A549 (cell line): ENCODE results near the gene DIAPH1. TPM values are rescaled to one million over a fixed set of nuclear protein-coding genes. Genes with fewer than 3 reads are reported as not detected.
A peak's percentile ranks its signal among the peaks of the same experiment; 100 is the strongest.

Source experiments
- BCL3 ChIP-seq: fragments of >200 bp; sonication (Bioruptor Twin); formaldehyde crosslinking; IDR thresholded peaks from 3 replicates; pipeline ENCODE4 v1.6.1; 2016
- CBX8 ChIP-seq: fragments of 200-600 bp; sonication (generic); IDR thresholded peaks from 2 replicates; pipeline ENCODE4 v1.6.1; 2016
- CEBPB ChIP-seq, 2 experiments: fragments of >200 bp in 1 of 2; sonication (Bioruptor Twin) in 1 of 2; formaldehyde crosslinking in 1 of 2; IDR thresholded peaks; 2 replicates each; pipeline ENCODE4 v1.6.1; 2012 to 2016
- EP300 ChIP-seq, 2 experiments: fragments of >200 bp; sonication (Bioruptor Twin); formaldehyde crosslinking; IDR thresholded peaks; 2 replicates in 1 of 2; 3 replicates in 1 of 2; pipeline ENCODE4 v1.6.1; 2016 to 2017
- ESRRA ChIP-seq: fragments of 150-350 bp; IDR thresholded peaks from 2 replicates; pipeline ENCODE4 v1.6.1; 2014; ENCODE audit warnings: mild to moderate bottlenecking, low read length, borderline replicate concordance
- FOXS1 ChIP-seq: fragments of 250-450 bp; sonication (Bioruptor Pico); IDR thresholded peaks from 2 replicates; pipeline ENCODE4 v1.5.0; 2020; ENCODE audit warnings: mild to moderate bottlenecking, moderate library complexity
- HOXB5 ChIP-seq: fragments of 250-450 bp; sonication (Bioruptor Pico); IDR thresholded peaks from 2 replicates; pipeline ENCODE4 v1.5.0; 2020; ENCODE audit warnings: mild to moderate bottlenecking, moderate library complexity
- JUN ChIP-seq, 2 experiments: fragments of >200 bp; sonication (Bioruptor Twin); formaldehyde crosslinking; IDR thresholded peaks; 2 replicates in 1 of 2; 3 replicates in 1 of 2; pipeline ENCODE4 v1.6.1; 2016 to 2017
- JUNB ChIP-seq: fragments of >200 bp; sonication (Bioruptor Twin); formaldehyde crosslinking; IDR thresholded peaks from 2 replicates; pipeline ENCODE4 v1.6.1; 2016
- KDM1A ChIP-seq: fragments of 200-600 bp; sonication (generic); IDR thresholded peaks from 2 replicates; pipeline ENCODE4 v1.6.1; 2016; ENCODE audit warnings: low read depth, mild to moderate bottlenecking
- KDM5A ChIP-seq: fragments of 200-600 bp; sonication (generic); IDR thresholded peaks from 2 replicates; pipeline ENCODE4 v1.6.1; 2016; ENCODE audit warnings: antibody characterized with exemption, mild to moderate bottlenecking
- MAFK ChIP-seq: fragments of 450-650 bp; IDR thresholded peaks from 2 replicates; pipeline ENCODE4 v1.6.1; 2014; ENCODE audit not compliant: partially characterized antibody
- RAD21 ChIP-seq, 2 experiments: fragments of >200 bp in 1 of 2; sonication (Bioruptor Twin) in 1 of 2; formaldehyde crosslinking in 1 of 2; IDR thresholded peaks in 1 of 2; conservative IDR thresholded peaks in 1 of 2; 2 replicates in 1 of 2; 3 replicates in 1 of 2; pipeline ENCODE4 v1.6.1; 2012 to 2018; ENCODE audit warnings: inconsistent platforms in 1 of 2
- RCOR1 ChIP-seq: fragments of 150-350 bp; IDR thresholded peaks from 2 replicates; pipeline ENCODE4 v1.6.1; 2014; ENCODE audit warnings: antibody characterized with exemption, low read length, low read depth
- SMC3 ChIP-seq: fragments of >200 bp; sonication (Bioruptor Twin); formaldehyde crosslinking; IDR thresholded peaks from 3 replicates; pipeline ENCODE4 v1.6.1; 2018; ENCODE audit warnings: inconsistent platforms
- SREBF2 ChIP-seq: fragments of 450-650 bp; IDR thresholded peaks from 2 replicates; pipeline ENCODE4 v1.6.1; 2014; ENCODE audit warnings: mild to moderate bottlenecking, moderate library complexity
- TP53 ChIP-seq: fragments of 250-450 bp; sonication (Bioruptor Pico); IDR thresholded peaks from 2 replicates; pipeline ENCODE4 v1.5.0; 2021; ENCODE audit warnings: mild to moderate bottlenecking, moderate library complexity
- ZFP36 ChIP-seq: fragments of 450-650 bp; IDR thresholded peaks from 2 replicates; pipeline ENCODE4 v1.6.1; 2014; ENCODE audit warnings: borderline replicate concordance; ENCODE audit not compliant: partially characterized antibody
- ZSCAN20 ChIP-seq: fragments of 250-450 bp; sonication (Bioruptor Pico); IDR thresholded peaks from 2 replicates; pipeline ENCODE4 v1.8.0; 2022; ENCODE audit warnings: mild to moderate bottlenecking, moderate library complexity
- polyA plus RNA-seq, 4 experiments: library from polyadenylated mRNA; depleted of rRNA in 3 of 4; stranded (reverse); fragments of >200 nt; fragmentation: RNase III in 1 of 4; extraction: RNeasy Plus Mini Kit Qiagen cat#74134 plus additional on column Dnase treatment in 1 of 4; gene quantifications; 2 replicates in 3 of 4; 3 replicates in 1 of 4; pipeline ENCODE4 v1.2.3, GENCODE V29; 2011 to 2017
- TF ChIP-seq, protein P1 (sequence below): fragments of 450-650 bp; IDR thresholded peaks from 2 replicates; pipeline ENCODE4 v1.6.1; 2014; ENCODE audit warnings: antibody characterized with exemption
- TF ChIP-seq, protein P2 (sequence below): fragments of 250-450 bp; sonication (Bioruptor Pico); IDR thresholded peaks from 2 replicates; pipeline ENCODE4 v1.5.0; 2021; ENCODE audit warnings: mild to moderate bottlenecking, moderate library complexity, borderline replicate concordance
- TF ChIP-seq, protein P3 (sequence below): fragments of 200-600 bp; sonication (generic); IDR thresholded peaks from 2 replicates; pipeline ENCODE4 v1.6.1; 2016; ENCODE audit warnings: antibody characterized with exemption, mild to moderate bottlenecking, moderate library complexity
- TF ChIP-seq, protein P4 (sequence below): fragments of 150-350 bp; IDR thresholded peaks from 2 replicates; pipeline ENCODE4 v1.6.1; 2014; ENCODE audit warnings: low read depth, mild to moderate bottlenecking, low read length

DIAPH1 gene
- polyA plus RNA-seq, 2 of the 4 experiments (the other 2 are of a cell fraction): 53.4 to 59.8 TPM

DNA sequence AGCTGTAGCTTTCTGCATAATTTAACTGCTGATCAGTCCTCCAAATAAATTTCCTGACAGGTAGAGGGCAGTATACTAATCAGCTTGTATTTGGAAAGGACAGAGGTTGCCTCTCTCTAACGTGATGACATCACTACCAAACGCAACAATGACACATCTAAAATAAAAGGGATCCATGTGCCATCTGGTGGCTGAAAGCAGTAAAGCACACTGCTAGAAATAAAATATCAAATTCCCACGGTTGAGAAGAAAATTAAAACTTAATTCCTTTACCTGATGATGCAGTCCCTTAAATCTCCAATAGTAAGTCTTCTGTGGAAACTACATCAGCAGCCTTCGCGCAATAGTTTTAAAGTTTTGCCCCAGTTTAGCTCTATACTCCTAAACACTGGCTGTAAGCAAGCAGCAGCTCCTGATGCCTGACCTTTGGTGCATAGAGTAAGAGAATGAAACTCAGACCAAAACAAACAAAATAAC lies 54.5 kb downstream of the DIAPH1 start (continued):
- TF ChIP-seq FOXS1 (no peak), RAD21 (conservative IDR thresholded peaks at IDR 0.05 in 1 of 2, IDR thresholded peaks at IDR 0.05 in 1 of 2) (peak; percentile 55 to 69; a peak in 4 of 5 replicates), CEBPB (IDR thresholded peaks at IDR 0.05) (0 out of 4 replicates have a peak, but pooled peaks of 1 of the 2 experiments have one; percentile 48), ESRRA (no peak), KDM5A (no peak), ZSCAN20 (no peak), ZFP36 (no peak), SMC3 (peak; percentile 90), JUN (IDR thresholded peaks at IDR 0.05) (peak in 1 of 2 experiments; percentile 56; a peak in 1 of 5 replicates), RCOR1 (no peak), EP300 (IDR thresholded peaks at IDR 0.05) (no peak), HOXB5 (CRISPR knock-in tag) (no peak), KDM1A (no peak), SREBF2 (no peak), MAFK (peak; percentile 89), BCL3 (no peak), TP53 (no peak), CBX8 (no peak), JUNB (no peak)
- TF ChIP-seq, protein P1, sequence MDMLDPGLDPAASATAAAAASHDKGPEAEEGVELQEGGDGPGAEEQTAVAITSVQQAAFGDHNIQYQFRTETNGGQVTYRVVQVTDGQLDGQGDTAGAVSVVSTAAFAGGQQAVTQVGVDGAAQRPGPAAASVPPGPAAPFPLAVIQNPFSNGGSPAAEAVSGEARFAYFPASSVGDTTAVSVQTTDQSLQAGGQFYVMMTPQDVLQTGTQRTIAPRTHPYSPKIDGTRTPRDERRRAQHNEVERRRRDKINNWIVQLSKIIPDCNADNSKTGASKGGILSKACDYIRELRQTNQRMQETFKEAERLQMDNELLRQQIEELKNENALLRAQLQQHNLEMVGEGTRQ: no peak
- TF ChIP-seq, protein P2, sequence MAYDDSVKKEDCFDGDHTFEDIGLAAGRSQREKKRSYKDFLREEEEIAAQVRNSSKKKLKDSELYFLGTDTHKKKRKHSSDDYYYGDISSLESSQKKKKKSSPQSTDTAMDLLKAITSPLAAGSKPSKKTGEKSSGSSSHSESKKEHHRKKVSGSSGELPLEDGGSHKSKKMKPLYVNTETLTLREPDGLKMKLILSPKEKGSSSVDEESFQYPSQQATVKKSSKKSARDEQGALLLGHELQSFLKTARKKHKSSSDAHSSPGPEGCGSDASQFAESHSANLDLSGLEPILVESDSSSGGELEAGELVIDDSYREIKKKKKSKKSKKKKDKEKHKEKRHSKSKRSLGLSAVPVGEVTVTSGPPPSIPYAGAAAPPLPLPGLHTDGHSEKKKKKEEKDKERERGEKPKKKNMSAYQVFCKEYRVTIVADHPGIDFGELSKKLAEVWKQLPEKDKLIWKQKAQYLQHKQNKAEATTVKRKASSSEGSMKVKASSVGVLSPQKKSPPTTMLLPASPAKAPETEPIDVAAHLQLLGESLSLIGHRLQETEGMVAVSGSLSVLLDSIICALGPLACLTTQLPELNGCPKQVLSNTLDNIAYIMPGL: no peak
- TF ChIP-seq, protein P3, sequence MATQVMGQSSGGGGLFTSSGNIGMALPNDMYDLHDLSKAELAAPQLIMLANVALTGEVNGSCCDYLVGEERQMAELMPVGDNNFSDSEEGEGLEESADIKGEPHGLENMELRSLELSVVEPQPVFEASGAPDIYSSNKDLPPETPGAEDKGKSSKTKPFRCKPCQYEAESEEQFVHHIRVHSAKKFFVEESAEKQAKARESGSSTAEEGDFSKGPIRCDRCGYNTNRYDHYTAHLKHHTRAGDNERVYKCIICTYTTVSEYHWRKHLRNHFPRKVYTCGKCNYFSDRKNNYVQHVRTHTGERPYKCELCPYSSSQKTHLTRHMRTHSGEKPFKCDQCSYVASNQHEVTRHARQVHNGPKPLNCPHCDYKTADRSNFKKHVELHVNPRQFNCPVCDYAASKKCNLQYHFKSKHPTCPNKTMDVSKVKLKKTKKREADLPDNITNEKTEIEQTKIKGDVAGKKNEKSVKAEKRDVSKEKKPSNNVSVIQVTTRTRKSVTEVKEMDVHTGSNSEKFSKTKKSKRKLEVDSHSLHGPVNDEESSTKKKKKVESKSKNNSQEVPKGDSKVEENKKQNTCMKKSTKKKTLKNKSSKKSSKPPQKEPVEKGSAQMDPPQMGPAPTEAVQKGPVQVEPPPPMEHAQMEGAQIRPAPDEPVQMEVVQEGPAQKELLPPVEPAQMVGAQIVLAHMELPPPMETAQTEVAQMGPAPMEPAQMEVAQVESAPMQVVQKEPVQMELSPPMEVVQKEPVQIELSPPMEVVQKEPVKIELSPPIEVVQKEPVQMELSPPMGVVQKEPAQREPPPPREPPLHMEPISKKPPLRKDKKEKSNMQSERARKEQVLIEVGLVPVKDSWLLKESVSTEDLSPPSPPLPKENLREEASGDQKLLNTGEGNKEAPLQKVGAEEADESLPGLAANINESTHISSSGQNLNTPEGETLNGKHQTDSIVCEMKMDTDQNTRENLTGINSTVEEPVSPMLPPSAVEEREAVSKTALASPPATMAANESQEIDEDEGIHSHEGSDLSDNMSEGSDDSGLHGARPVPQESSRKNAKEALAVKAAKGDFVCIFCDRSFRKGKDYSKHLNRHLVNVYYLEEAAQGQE: no peak
- TF ChIP-seq, protein P4, sequence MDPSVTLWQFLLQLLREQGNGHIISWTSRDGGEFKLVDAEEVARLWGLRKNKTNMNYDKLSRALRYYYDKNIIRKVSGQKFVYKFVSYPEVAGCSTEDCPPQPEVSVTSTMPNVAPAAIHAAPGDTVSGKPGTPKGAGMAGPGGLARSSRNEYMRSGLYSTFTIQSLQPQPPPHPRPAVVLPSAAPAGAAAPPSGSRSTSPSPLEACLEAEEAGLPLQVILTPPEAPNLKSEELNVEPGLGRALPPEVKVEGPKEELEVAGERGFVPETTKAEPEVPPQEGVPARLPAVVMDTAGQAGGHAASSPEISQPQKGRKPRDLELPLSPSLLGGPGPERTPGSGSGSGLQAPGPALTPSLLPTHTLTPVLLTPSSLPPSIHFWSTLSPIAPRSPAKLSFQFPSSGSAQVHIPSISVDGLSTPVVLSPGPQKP: no peak
